Upper lobe of left lung (tissue), 4 donors: ENCODE results near the gene GABRD.
"Not testable (repeated sequence)": the region's sequence is repeated elsewhere in the genome, so short reads cannot be mapped to it uniquely, and the experiment has no call there.

Experiments
- EP300 ChIP-seq, 4 donors: sonication (generic); formaldehyde crosslinking; IDR thresholded peaks; one replicate each; pipeline ENCODE4 v1.5.1; 2017; ENCODE audit warnings: antibody characterized with exemption in 4 of 4, control low read depth in 2 of 4
- TF ChIP-seq, protein P1 (sequence below), 6 experiments: fragments of 450-650 bp in 4 of 6; fragments of 200-600 bp in 2 of 6; sonication (generic) in 2 of 6; IDR thresholded peaks; one replicate each; pipeline ENCODE4 v1.5.1; 2016 to 2019; ENCODE audit warnings: antibody characterized with exemption in 6 of 6

DNA sequence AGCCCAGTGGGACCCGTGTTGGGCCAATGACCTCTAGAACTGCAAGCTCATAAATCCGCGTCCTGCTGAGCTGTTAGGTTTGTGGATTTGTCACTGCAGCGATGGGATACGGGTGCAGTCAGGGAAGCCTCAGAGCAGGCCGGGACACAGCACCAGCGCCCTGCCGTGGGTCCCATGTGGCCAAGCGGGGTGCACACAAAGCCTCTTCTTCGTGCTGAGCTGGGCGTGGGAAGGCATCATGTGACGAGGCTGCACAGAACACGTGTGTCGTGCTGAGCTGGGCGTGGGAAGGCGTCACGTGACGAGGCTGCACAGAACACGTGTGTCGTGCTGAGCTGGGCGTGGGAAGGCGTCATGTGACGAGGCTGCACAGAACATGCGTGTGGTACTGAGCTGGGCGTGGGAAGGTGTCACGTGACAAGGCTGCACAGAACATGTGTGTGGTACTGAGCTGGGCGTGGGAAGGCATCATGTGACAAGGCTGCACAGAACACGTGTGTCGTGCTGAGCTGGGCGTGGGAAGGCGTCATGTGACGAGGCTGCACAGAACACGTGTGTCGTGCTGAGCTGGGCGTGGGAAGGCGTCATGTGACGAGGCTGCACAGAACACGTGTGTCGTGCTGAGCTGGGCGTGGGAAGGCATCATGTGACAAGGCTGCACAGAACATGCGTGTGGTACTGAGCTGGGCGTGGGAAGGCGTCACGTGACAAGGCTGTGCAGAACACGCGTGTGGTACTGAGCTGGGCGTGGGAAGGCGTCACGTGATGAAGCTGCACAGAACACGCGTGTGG lies 40.3 kb upstream of the GABRD start:
- TF ChIP-seq, protein P1, sequence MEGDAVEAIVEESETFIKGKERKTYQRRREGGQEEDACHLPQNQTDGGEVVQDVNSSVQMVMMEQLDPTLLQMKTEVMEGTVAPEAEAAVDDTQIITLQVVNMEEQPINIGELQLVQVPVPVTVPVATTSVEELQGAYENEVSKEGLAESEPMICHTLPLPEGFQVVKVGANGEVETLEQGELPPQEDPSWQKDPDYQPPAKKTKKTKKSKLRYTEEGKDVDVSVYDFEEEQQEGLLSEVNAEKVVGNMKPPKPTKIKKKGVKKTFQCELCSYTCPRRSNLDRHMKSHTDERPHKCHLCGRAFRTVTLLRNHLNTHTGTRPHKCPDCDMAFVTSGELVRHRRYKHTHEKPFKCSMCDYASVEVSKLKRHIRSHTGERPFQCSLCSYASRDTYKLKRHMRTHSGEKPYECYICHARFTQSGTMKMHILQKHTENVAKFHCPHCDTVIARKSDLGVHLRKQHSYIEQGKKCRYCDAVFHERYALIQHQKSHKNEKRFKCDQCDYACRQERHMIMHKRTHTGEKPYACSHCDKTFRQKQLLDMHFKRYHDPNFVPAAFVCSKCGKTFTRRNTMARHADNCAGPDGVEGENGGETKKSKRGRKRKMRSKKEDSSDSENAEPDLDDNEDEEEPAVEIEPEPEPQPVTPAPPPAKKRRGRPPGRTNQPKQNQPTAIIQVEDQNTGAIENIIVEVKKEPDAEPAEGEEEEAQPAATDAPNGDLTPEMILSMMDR (IDR thresholded peaks at IDR 0.05) = not testable (repeated sequence)
- TF ChIP-seq EP300 (IDR thresholded peaks at IDR 0.05) = not testable (repeated sequence)
